HepG2 (cell line): ENCODE measurements around the gene SAP30. TPM values are rescaled to one million over a fixed set of nuclear protein-coding genes. Genes with fewer than 3 reads are reported as not detected.

Experiments used
- CAMTA2 ChIP-seq: sonication (generic); formaldehyde crosslinking; IDR thresholded peaks from 2 replicates; pipeline ENCODE4 v1.4.0; 2020; ENCODE audit warnings: mild to moderate bottlenecking, missing genetic modification reagents, borderline replicate concordance
- CEBPB ChIP-seq: IDR thresholded peaks from 2 replicates; pipeline ENCODE4 v1.6.1; 2011; ENCODE audit warnings: low read depth, low read length, improper control_type of control experiment, borderline replicate concordance
- DPF2 ChIP-seq: sonication (generic); formaldehyde crosslinking; IDR thresholded peaks from 2 replicates; pipeline ENCODE4 v1.4.0; 2020; ENCODE audit warnings: mild to moderate bottlenecking, low read depth, missing genetic modification reagents, borderline replicate concordance
- EEA1 ChIP-seq: sonication (generic); formaldehyde crosslinking; IDR thresholded peaks from 2 replicates; pipeline ENCODE4 v1.5.1; 2020; ENCODE audit warnings: mild to moderate bottlenecking, missing genetic modification reagents, borderline replicate concordance
- HDAC6 ChIP-seq: fragments of 200-600 bp; sonication (generic); IDR thresholded peaks from 2 replicates; pipeline ENCODE4 v1.7.0; 2017; ENCODE audit warnings: mild to moderate bottlenecking, antibody characterized with exemption, low read length, low read depth
- JUND ChIP-seq: sonication (generic); formaldehyde crosslinking; IDR thresholded peaks from 2 replicates; pipeline ENCODE4 v1.8.0; 2022; ENCODE audit warnings: mild to moderate bottlenecking, missing genetic modification reagents
- MTF1 ChIP-seq: sonication (generic); formaldehyde crosslinking; IDR thresholded peaks from 2 replicates; pipeline ENCODE4 v1.5.0; 2020; ENCODE audit warnings: missing genetic modification reagents
- MZF1 ChIP-seq: sonication (generic); formaldehyde crosslinking; IDR thresholded peaks from 2 replicates; pipeline ENCODE4 v1.8.1; 2023; ENCODE audit warnings: mild to moderate bottlenecking, missing genetic modification reagents, borderline replicate concordance
- PTBP1 ChIP-seq: fragments of 200-400 bp; formaldehyde crosslinking; IDR thresholded peaks from 2 replicates; pipeline ENCODE4 v1.6.1; 2018; ENCODE audit warnings: low read length, low read depth; ENCODE audit not compliant: poor library complexity, severe bottlenecking
- SUZ12 ChIP-seq: fragments of 150-350 bp; IDR thresholded peaks from 2 replicates; pipeline ENCODE4 v1.6.1; 2014; ENCODE audit warnings: low read depth, low read length
- ZNF407 ChIP-seq: sonication (generic); formaldehyde crosslinking; IDR thresholded peaks from one replicate; pipeline ENCODE4 v1.5.1; 2020; ENCODE audit warnings: mild to moderate bottlenecking, missing genetic modification reagents; ENCODE audit errors: not compliant biosample characterization
- ZNF547 ChIP-seq: sonication (generic); formaldehyde crosslinking; IDR thresholded peaks from 2 replicates; pipeline ENCODE4 v1.5.1; 2020; ENCODE audit warnings: mild to moderate bottlenecking, missing genetic modification reagents
- ZNF549 ChIP-seq: sonication (generic); formaldehyde crosslinking; IDR thresholded peaks from 2 replicates; pipeline ENCODE4 v1.5.0; 2020; ENCODE audit warnings: missing genetic modification reagents
- ZNF644 ChIP-seq: IDR thresholded peaks from 2 replicates; pipeline ENCODE4 v1.6.1; 2016; ENCODE audit warnings: low read depth
- ZNF703 ChIP-seq: sonication (generic); formaldehyde crosslinking; IDR thresholded peaks from 2 replicates; pipeline ENCODE4 v1.5.1; 2020; ENCODE audit warnings: missing genetic modification reagents, mild to moderate bottlenecking, moderate library complexity, borderline replicate concordance
- polyA plus RNA-seq, 8 experiments: library from polyadenylated mRNA; depleted of rRNA in 3 of 8; stranded (reverse) in 7 of 8; unstranded in 1 of 8; fragments of >200 nt; fragmentation: Illumina TruSeq in 4 of 8; extraction: Trizol in 4 of 8; gene quantifications; 2 replicates each; pipeline versions ENCODE4 v1.2.1 to v1.2.3, GENCODE V29; 2011 to 2016; ENCODE audit warnings: low read depth in 4 of 8, missing spikeins in 1 of 8, mixed read lengths in 1 of 8; ENCODE audit not compliant: insufficient read depth in 1 of 8
- total RNA-seq, 5 experiments: library from RNA; depleted of rRNA; stranded (reverse); fragments of >200 nt; fragmentation: Illumina TruSeq; extraction: Trizol; gene quantifications; 2 replicates each; pipeline ENCODE4 v1.2.3, GENCODE V29; 2016; ENCODE audit warnings: low read depth in 1 of 5
- TF ChIP-seq, protein P1 (sequence below): sonication (generic); formaldehyde crosslinking; IDR thresholded peaks from 2 replicates; pipeline ENCODE4 v1.4.0; 2020; ENCODE audit warnings: missing genetic modification reagents, borderline replicate concordance

The SAP30 gene
- total and polyA plus RNA-seq, 2 of the 13 experiments (the other 11 are each of a cell fraction or from before 2014, with no cell fraction given), result 14.2 to 25.1 TPM

GRCh38 chr4:173370477-173371291 lies at the start of gene SAP30 (continued):
- TF ChIP-seq, protein P1, sequence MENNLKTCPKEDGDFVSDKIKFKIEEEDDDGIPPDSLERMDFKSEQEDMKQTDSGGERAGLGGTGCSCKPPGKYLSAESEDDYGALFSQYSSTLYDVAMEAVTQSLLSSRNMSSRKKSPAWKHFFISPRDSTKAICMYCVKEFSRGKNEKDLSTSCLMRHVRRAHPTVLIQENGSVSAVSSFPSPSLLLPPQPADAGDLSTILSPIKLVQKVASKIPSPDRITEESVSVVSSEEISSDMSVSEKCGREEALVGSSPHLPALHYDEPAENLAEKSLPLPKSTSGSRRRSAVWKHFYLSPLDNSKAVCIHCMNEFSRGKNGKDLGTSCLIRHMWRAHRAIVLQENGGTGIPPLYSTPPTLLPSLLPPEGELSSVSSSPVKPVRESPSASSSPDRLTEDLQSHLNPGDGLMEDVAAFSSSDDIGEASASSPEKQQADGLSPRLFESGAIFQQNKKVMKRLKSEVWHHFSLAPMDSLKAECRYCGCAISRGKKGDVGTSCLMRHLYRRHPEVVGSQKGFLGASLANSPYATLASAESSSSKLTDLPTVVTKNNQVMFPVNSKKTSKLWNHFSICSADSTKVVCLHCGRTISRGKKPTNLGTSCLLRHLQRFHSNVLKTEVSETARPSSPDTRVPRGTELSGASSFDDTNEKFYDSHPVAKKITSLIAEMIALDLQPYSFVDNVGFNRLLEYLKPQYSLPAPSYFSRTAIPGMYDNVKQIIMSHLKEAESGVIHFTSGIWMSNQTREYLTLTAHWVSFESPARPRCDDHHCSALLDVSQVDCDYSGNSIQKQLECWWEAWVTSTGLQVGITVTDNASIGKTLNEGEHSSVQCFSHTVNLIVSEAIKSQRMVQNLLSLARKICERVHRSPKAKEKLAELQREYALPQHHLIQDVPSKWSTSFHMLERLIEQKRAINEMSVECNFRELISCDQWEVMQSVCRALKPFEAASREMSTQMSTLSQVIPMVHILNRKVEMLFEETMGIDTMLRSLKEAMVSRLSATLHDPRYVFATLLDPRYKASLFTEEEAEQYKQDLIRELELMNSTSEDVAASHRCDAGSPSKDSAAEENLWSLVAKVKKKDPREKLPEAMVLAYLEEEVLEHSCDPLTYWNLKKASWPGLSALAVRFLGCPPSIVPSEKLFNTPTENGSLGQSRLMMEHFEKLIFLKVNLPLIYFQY (CRISPR knock-in tag), result peak; percentile 62; the same call in 1 of the 2 replicates
- TF ChIP-seq SUZ12 (peak; percentile 77), JUND (CRISPR knock-in tag) (no peak; the same call in 1 of the 2 replicates), ZNF407 (CRISPR knock-in tag) (no peak), CEBPB (no peak), ZNF547 (CRISPR knock-in tag) (0 out of 2 replicates have a peak, but pooled peaks have one; percentile 43), DPF2 (no peak), PTBP1 (peak; percentile 97), ZNF644 (CRISPR knock-in tag) (no peak), MZF1 (CRISPR knock-in tag) (no peak), HDAC6 (no peak), CAMTA2 (no peak), MTF1 (CRISPR knock-in tag) (no peak), ZNF703 (CRISPR knock-in tag) (no peak), ZNF549 (CRISPR knock-in tag) (no peak), EEA1 (CRISPR knock-in tag) (no peak)
